IPS-NIHi11 (cell line): ENCODE results near the gene ALDH3A2.

Experiments used
- DNase-seq: peaks from one replicate; pipeline ENCODE4 v3.0.0; 2012; ENCODE audit warnings: mixed read lengths, low spot score

ALDH3A2 gene

GRCh38 chr17:19714542-19715411 is 66.2 kb downstream of the ALDH3A2 start:
- DNase-seq = no peak

GRCh38 chr17:19716108-19717030 is 67.8 kb downstream of the ALDH3A2 start, which contains the start of gene SLC47A2:
TSS of gene SLC47A2 (minus strand) at chr17:19716584. CDS start at chr17:19716555, 29 bp downstream.
- peak; percentile 67 for DNase-seq

GRCh38 chr17:19717031-19717360 is 68.4 kb downstream of the ALDH3A2 start:
- no peak for DNase-seq

- no peak for DNase-seq
These were observed 68.9 kb downstream of the ALDH3A2 start for GRCh38 chr17:19717411-19717908.

- no peak for DNase-seq
These were observed 69.6 kb downstream of the ALDH3A2 start for GRCh38 chr17:19718041-19718612.

- peak; percentile 70 for DNase-seq
These were observed 70.2 kb downstream of the ALDH3A2 start for GRCh38 chr17:19718613-19719354.

GRCh38 chr17:19719355-19720209 is 71.0 kb downstream of the ALDH3A2 start:
- DNase-seq = no peak

- DNase-seq = no peak
These were observed 71.6 kb downstream of the ALDH3A2 start for GRCh38 chr17:19720210-19720475.

GRCh38 chr17:19720631-19721426 is 72.3 kb downstream of the ALDH3A2 start:
- DNase-seq = no peak

- no peak for DNase-seq
These were observed 75.4 kb downstream of the ALDH3A2 start for GRCh38 chr17:19723964-19724363.

GRCh38 chr17:19724501-19725420 is 76.2 kb downstream of the ALDH3A2 start:
- no peak for DNase-seq

GRCh38 chr17:19725486-19725885 is 76.9 kb downstream of the ALDH3A2 start:
- DNase-seq = no peak

GRCh38 chr17:19726631-19727376 is 78.3 kb downstream of the ALDH3A2 start:
- no peak for DNase-seq
